ENCODE data around the gene PROM1.

GRCh38 chr4:16082041-16082425 lies 1.8 kb downstream of the PROM1 start:
- TF ChIP-seq CTCF (IDR thresholded peaks at IDR 0.05) (no peak), POLR2A (IDR thresholded peaks at IDR 0.05) (no peak), EP300 (IDR thresholded peaks at IDR 0.05) (no peak)
